Astrocyte (in vitro differentiated cells and primary cell): ENCODE data around the gene NKX1-1. TPM values are rescaled to one million over a fixed set of nuclear protein-coding genes. Genes with fewer than 3 reads are reported as not detected.

ENCODE experiments used
- DNase-seq: peaks from one replicate; pipeline ENCODE4 v3.0.0-alpha.2; 2010; ENCODE audit warnings: low read depth
- FAIRE-seq: peaks from 2 replicates; lab custom pipeline; 2011; peaks lifted over from hg19 to GRCh38; lab: Jason Lieb, UNC
- H2AFZ ChIP-seq: 2 replicates; pipeline ENCODE4 v1.6.0; 2012; ENCODE audit warnings: low read depth, low read length, inconsistent platforms
- H3K27ac ChIP-seq: 2 replicates; pipeline ENCODE4 v1.5.1; 2011; ENCODE audit warnings: low read depth, low read length, inconsistent platforms
- H3K27me3 ChIP-seq: 2 replicates; pipeline ENCODE4 v1.6.0; 2011; ENCODE audit warnings: low read length, inconsistent platforms; ENCODE audit not compliant: insufficient read depth
- H3K36me3 ChIP-seq: 2 replicates; pipeline ENCODE4 v1.5.1; 2011; ENCODE audit warnings: low read length, inconsistent platforms; ENCODE audit not compliant: insufficient read depth
- H3K4me1 ChIP-seq: 2 replicates; pipeline ENCODE4 v1.5.1; 2011; ENCODE audit warnings: low read length, inconsistent platforms; ENCODE audit not compliant: insufficient read depth
- H3K4me2 ChIP-seq: 2 replicates; pipeline ENCODE4 v1.6.0; 2012; ENCODE audit warnings: low read length, inconsistent platforms
- H3K4me3 ChIP-seq: 2 replicates; pipeline ENCODE4 v1.5.1; 2011; ENCODE audit warnings: low read depth, mild to moderate bottlenecking, low read length, inconsistent platforms; ENCODE audit not compliant: insufficient read depth
- H3K79me2 ChIP-seq: 2 replicates; pipeline ENCODE4 v1.6.0; 2012; ENCODE audit warnings: mild to moderate bottlenecking, low read length, inconsistent platforms; ENCODE audit not compliant: insufficient read depth
- H3K9ac ChIP-seq: 2 replicates; pipeline ENCODE4 v1.6.0; 2012; ENCODE audit warnings: mild to moderate bottlenecking, low read length, inconsistent platforms
- H3K9me3 ChIP-seq: 2 replicates; pipeline ENCODE4 v1.5.1; 2012; ENCODE audit warnings: low read depth, mild to moderate bottlenecking, low read length, inconsistent platforms; ENCODE audit not compliant: insufficient read depth
- H4K20me1 ChIP-seq: 2 replicates; pipeline ENCODE4 v1.6.0; 2012; ENCODE audit warnings: low read length, inconsistent platforms; ENCODE audit not compliant: insufficient read depth
- H3K27ac Mint-ChIP-seq: one replicate; pipeline ENCODE4 v1.8.0; 2021; ENCODE audit warnings: mild to moderate bottlenecking, mixed read lengths; ENCODE audit not compliant: unreplicated experiment
- H3K27me3 Mint-ChIP-seq: one replicate; pipeline ENCODE4 v1.8.0; 2021; ENCODE audit warnings: low read depth, mixed read lengths; ENCODE audit not compliant: unreplicated experiment
- H3K36me3 Mint-ChIP-seq: one replicate; pipeline ENCODE4 v1.8.0; 2021; ENCODE audit warnings: low read depth, mixed read lengths; ENCODE audit not compliant: unreplicated experiment
- H3K4me1 Mint-ChIP-seq: one replicate; pipeline ENCODE4 v1.8.0; 2021; ENCODE audit warnings: low read depth, mixed read lengths; ENCODE audit not compliant: unreplicated experiment
- H3K4me3 Mint-ChIP-seq: one replicate; pipeline ENCODE4 v1.8.0; 2021; ENCODE audit warnings: mild to moderate bottlenecking, moderate library complexity, mixed read lengths; ENCODE audit not compliant: unreplicated experiment
- H3K9me3 Mint-ChIP-seq: one replicate; pipeline ENCODE4 v1.8.0; 2021; ENCODE audit warnings: mild to moderate bottlenecking, mixed read lengths; ENCODE audit not compliant: unreplicated experiment
- EZH2 ChIP-seq: IDR thresholded peaks from 2 replicates; pipeline ENCODE4 v1.6.1; 2012; ENCODE audit warnings: mild to moderate bottlenecking, low read length, inconsistent platforms; ENCODE audit not compliant: insufficient read depth
- total RNA-seq: library from RNA; stranded (reverse); gene quantifications from 2 replicates; pipeline ENCODE4 v1.2.1, GENCODE V29; 2021
- TF ChIP-seq, protein P1 (sequence below): IDR thresholded peaks from 2 replicates; pipeline ENCODE4 v1.5.1; 2011; ENCODE audit warnings: low read depth, mild to moderate bottlenecking, inconsistent platforms, low read length, moderate library complexity; ENCODE audit not compliant: insufficient read depth

The NKX1-1 gene
- total RNA-seq, 1 donor from 2014 or later, result not detected

DNA sequence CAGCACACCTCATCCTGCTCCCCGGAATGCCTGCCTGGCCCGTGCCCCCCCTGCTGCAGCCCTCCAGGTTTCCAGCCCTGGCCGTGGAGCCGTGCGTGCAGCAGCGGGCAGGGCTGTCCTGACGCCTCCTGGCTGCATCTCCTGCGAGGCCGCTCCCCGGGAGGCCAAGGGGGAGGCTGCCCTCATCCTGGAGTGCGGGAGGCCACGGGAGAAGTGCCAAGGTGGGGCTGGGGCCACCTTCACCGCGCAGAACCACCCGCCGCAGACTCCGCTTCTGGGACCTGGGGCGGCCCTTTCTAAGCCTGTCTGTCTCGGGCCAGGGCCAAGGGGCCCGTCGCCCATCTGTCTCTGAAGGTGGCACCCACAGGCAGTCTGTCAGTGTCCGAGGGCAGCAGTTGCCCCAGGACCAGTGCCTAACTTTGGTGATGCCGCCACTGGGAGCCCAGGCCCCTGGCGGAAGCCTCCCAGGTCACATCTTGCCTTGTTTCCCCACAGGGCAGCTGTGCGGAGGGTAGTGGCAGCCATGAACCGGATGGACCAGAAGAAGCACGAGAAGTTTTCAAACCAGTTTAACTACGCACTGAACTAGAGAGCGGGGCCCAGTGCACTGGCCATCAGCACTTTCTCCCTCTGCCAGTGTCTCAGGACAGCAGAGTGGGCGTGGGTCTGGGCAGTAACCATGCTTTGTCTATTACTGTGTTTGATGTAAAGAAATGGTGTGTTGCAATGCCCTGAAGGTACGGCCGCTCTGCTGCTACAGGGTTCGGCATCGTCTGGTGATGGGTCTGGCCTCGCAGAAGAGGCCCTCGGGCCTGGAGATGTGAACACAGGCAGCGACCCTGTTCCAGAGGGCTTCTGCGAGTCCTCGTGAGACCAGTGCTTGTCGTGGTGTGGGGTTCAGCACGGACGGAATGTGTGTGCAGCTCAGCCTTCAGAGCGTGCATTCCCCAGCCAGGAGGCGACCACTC is 20.6 kb downstream of the NKX1-1 start:
- H3K4me3 ChIP-seq, result no peak overlapping the region
- H3K36me3 ChIP-seq, result no peaks in the 10 kb centered on the region
- Mint-ChIP-seq H3K27me3 (no peaks in the 10 kb centered on the region), H3K9me3 (peaks cover 16% of the 10 kb centered on the region), H3K36me3 (peaks cover 28% of the 10 kb centered on the region), H3K4me3 (no peak overlapping the region), H3K27ac (no peak overlapping the region), H3K4me1 (no peaks in the 10 kb centered on the region)
- H3K9me3 ChIP-seq, result no peaks in the 10 kb centered on the region
- TF ChIP-seq, protein P1, sequence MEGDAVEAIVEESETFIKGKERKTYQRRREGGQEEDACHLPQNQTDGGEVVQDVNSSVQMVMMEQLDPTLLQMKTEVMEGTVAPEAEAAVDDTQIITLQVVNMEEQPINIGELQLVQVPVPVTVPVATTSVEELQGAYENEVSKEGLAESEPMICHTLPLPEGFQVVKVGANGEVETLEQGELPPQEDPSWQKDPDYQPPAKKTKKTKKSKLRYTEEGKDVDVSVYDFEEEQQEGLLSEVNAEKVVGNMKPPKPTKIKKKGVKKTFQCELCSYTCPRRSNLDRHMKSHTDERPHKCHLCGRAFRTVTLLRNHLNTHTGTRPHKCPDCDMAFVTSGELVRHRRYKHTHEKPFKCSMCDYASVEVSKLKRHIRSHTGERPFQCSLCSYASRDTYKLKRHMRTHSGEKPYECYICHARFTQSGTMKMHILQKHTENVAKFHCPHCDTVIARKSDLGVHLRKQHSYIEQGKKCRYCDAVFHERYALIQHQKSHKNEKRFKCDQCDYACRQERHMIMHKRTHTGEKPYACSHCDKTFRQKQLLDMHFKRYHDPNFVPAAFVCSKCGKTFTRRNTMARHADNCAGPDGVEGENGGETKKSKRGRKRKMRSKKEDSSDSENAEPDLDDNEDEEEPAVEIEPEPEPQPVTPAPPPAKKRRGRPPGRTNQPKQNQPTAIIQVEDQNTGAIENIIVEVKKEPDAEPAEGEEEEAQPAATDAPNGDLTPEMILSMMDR, result no peak
- TF ChIP-seq EZH2, result no peak
- DNase-seq (no peak), FAIRE-seq (no peak)
- no peak overlapping the region for H3K4me2 ChIP-seq
- H4K20me1 ChIP-seq, result peaks cover under 1% of the 10 kb centered on the region
- H3K27ac ChIP-seq, result no peak overlapping the region
- no peak overlapping the region for H2AFZ ChIP-seq
- H3K4me1 ChIP-seq, result no peaks in the 10 kb centered on the region
- H3K27me3 ChIP-seq, result no peaks in the 10 kb centered on the region
- H3K79me2 ChIP-seq, result no peaks in the 10 kb centered on the region
- no peak overlapping the region for H3K9ac ChIP-seq

DNA sequence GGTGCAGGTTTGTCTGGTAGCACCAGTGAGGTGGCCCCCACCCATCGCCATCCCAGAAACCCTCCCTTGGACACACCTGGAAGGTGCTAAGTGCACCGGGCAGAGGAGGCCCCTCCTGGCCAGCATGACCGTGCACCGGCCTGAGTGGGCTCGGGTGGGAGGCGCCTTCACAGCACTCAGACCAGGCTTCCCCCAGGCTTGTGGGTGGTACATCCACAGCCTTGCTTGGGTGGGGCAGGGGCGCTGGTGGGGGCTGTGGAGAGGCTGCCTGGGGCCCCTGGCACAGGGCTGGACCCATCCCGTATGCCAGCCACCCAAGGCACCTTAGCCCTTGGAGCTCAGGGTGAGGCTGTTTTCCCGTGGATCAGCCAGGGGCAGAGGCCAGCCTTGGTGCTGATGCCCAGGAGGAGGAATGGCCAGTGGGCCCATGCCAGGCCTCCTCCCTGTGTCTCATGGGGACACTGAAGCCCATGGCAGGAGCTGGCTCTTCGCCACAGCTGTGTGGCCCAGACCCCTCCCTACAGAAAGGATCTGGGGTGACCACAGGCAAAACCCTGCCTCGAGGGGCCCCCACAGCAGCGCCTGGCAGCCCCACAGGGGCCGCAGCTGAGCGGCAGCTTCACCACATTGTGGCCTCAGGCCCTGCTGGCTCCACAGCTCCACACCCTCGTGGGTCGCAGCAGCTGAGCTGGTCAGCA is 21.4 kb downstream of the NKX1-1 start:
- Histone ChIP-seq H2AFZ (no peak overlapping the region), H3K4me3 (no peak overlapping the region), H4K20me1 (no peaks in the 10 kb centered on the region), H3K9ac (no peak overlapping the region), H3K36me3 (no peaks in the 10 kb centered on the region), H3K79me2 (no peaks in the 10 kb centered on the region), H3K27me3 (no peaks in the 10 kb centered on the region), H3K27ac (no peak overlapping the region), H3K4me1 (no peaks in the 10 kb centered on the region), H3K4me2 (no peak overlapping the region), H3K9me3 (no peaks in the 10 kb centered on the region)
- no peak overlapping the region for H3K27ac Mint-ChIP-seq
- no peak overlapping the region for H3K4me3 Mint-ChIP-seq
- DNase-seq (no peak), FAIRE-seq (no peak)
- peaks cover 25% of the 10 kb centered on the region for H3K36me3 Mint-ChIP-seq
- no peaks in the 10 kb centered on the region for H3K4me1 Mint-ChIP-seq
- TF ChIP-seq, protein P1, result no peak
- no peak for TF ChIP-seq EZH2
- peaks cover 16% of the 10 kb centered on the region for H3K9me3 Mint-ChIP-seq
- no peaks in the 10 kb centered on the region for H3K27me3 Mint-ChIP-seq
